Endodermal cell (in vitro differentiated cells): ENCODE measurements around the gene GALNT1. TPM values are rescaled to one million over a fixed set of nuclear protein-coding genes. Genes with fewer than 3 reads are reported as not detected.

Experiments
- DNase-seq: peaks from one replicate; pipeline ENCODE4 v3.0.0-alpha.2; 2017
- H3K27ac ChIP-seq: 2 replicates; pipeline ENCODE4 v1.5.1; 2013; ENCODE audit warnings: mild to moderate bottlenecking, low read depth, low read length, moderate library complexity
- H3K27me3 ChIP-seq: 2 replicates; pipeline ENCODE4 v1.6.1; 2013; ENCODE audit warnings: mild to moderate bottlenecking, low read length, moderate library complexity; ENCODE audit not compliant: insufficient read depth, control insufficient read depth, poor library complexity, severe bottlenecking
- H3K36me3 ChIP-seq: 2 replicates; pipeline ENCODE4 v1.7.0; 2013; ENCODE audit warnings: mild to moderate bottlenecking, low read length, moderate library complexity; ENCODE audit not compliant: control insufficient read depth, insufficient read depth
- H3K4me1 ChIP-seq: one replicate; pipeline ENCODE4 v1.7.0; 2013; ENCODE audit warnings: low read length; ENCODE audit not compliant: control insufficient read depth, insufficient read depth
- H3K4me3 ChIP-seq: 2 replicates; pipeline ENCODE4 v1.5.1; 2013; ENCODE audit warnings: mild to moderate bottlenecking, low read length, moderate library complexity
- H3K9ac ChIP-seq: 2 replicates; pipeline ENCODE4 v1.6.1; 2013; ENCODE audit warnings: mild to moderate bottlenecking, low read length, moderate library complexity; ENCODE audit not compliant: poor library complexity, severe bottlenecking; ENCODE audit errors: extremely low read depth
- H3K9me3 ChIP-seq: 2 replicates; pipeline ENCODE4 v1.6.1; 2013; ENCODE audit warnings: mild to moderate bottlenecking, low read length, moderate library complexity; ENCODE audit not compliant: control insufficient read depth
- H3K27ac Mint-ChIP-seq: 2 replicates; pipeline ENCODE4 v1.8.0; 2020; ENCODE audit warnings: mixed read lengths
- H3K27me3 Mint-ChIP-seq: 2 replicates; pipeline ENCODE4 v1.8.0; 2021; ENCODE audit warnings: mild to moderate bottlenecking, mixed read lengths; ENCODE audit not compliant: insufficient read depth
- H3K36me3 Mint-ChIP-seq: 2 replicates; pipeline ENCODE4 v1.8.0; 2020; ENCODE audit warnings: low read depth, mixed read lengths
- H3K4me1 Mint-ChIP-seq: 2 replicates; pipeline ENCODE4 v1.8.0; 2020; ENCODE audit warnings: mixed read lengths
- H3K4me3 Mint-ChIP-seq: 2 replicates; pipeline ENCODE4 v1.8.0; 2020; ENCODE audit warnings: mild to moderate bottlenecking, moderate library complexity, mixed read lengths
- H3K9me3 Mint-ChIP-seq: 2 replicates; pipeline ENCODE4 v1.8.0; 2020; ENCODE audit warnings: mild to moderate bottlenecking, mixed read lengths
- WGBS, 2 experiments: methylation state at CpG; one replicate each; pipeline versions ENCODE4 v1.1.5 to v1.1.7; 2013; ENCODE audit warnings: missing lambda C conversion rate in 2 of 2, mixed read lengths in 1 of 2; ENCODE audit not compliant: insufficient coverage in 1 of 2, insufficient read length in 1 of 2; 5-methylcytosine and 5-hydroxymethylcytosine counted together
- total RNA-seq, 2 donors: library from RNA; stranded (reverse); fragmentation: NEBNext Ultra II Directional in 1 of 2; extraction: Animal tissue kit (Norgen Biotek cat#: 25700) in 1 of 2; gene quantifications; 2 replicates in 1 of 2; 3 replicates in 1 of 2; pipeline ENCODE4 v1.2.1, GENCODE V29; 2021
- TF ChIP-seq, protein P1 (sequence below): fragments of 200-600 bp; sonication (generic); conservative IDR thresholded peaks from 2 replicates; pipeline ENCODE4 v1.5.0; 2021; ENCODE audit warnings: antibody characterized with exemption, mild to moderate bottlenecking

GALNT1 gene
- total RNA-seq, 2 donors from 2014 or later, result 82.5 to 102 TPM

GRCh38 chr18:35616074-35616473, 34.5 kb downstream of the GALNT1 start:
- H3K36me3 Mint-ChIP-seq, result peaks cover 3% of the 10 kb centered on the region
- H3K27ac ChIP-seq, result no peak overlapping the region

GRCh38 chr18:35616664-35617423, 35.3 kb downstream of the GALNT1 start:
- Mint-ChIP-seq H3K4me1 (peaks cover 7% of the 10 kb centered on the region), H3K36me3 (peaks cover 5% of the 10 kb centered on the region)

More at GRCh38 chr18:35616074-35616473, 34.5 kb downstream of the GALNT1 start:
- Histone ChIP-seq H3K4me3 (no peak overlapping the region), H3K9me3 (no peaks in the 10 kb centered on the region), H3K4me1 (peaks cover 4% of the 10 kb centered on the region), H3K9ac (no peak overlapping the region), H3K36me3 (no peaks in the 10 kb centered on the region), H3K27me3 (no peaks in the 10 kb centered on the region)
- H3K4me3 Mint-ChIP-seq, result no peak overlapping the region
- TF ChIP-seq, protein P1, sequence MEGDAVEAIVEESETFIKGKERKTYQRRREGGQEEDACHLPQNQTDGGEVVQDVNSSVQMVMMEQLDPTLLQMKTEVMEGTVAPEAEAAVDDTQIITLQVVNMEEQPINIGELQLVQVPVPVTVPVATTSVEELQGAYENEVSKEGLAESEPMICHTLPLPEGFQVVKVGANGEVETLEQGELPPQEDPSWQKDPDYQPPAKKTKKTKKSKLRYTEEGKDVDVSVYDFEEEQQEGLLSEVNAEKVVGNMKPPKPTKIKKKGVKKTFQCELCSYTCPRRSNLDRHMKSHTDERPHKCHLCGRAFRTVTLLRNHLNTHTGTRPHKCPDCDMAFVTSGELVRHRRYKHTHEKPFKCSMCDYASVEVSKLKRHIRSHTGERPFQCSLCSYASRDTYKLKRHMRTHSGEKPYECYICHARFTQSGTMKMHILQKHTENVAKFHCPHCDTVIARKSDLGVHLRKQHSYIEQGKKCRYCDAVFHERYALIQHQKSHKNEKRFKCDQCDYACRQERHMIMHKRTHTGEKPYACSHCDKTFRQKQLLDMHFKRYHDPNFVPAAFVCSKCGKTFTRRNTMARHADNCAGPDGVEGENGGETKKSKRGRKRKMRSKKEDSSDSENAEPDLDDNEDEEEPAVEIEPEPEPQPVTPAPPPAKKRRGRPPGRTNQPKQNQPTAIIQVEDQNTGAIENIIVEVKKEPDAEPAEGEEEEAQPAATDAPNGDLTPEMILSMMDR, result no peak
- DNase-seq, result no peak
- no peaks in the 10 kb centered on the region for H3K27me3 Mint-ChIP-seq
- H3K4me1 Mint-ChIP-seq, result peaks cover 9% of the 10 kb centered on the region
- no peak overlapping the region for H3K27ac Mint-ChIP-seq
- no peaks in the 10 kb centered on the region for H3K9me3 Mint-ChIP-seq
- 90% methylated on average over 2 of the region's 2 CpGs; no CpG with 5 or more reads in 1 of the 2 experiments for WGBS, 2 experiments

GRCh38 chr18:35617865-35618264, 36.3 kb downstream of the GALNT1 start:
- Mint-ChIP-seq H3K27me3 (no peaks in the 10 kb centered on the region), H3K36me3 (peaks cover 5% of the 10 kb centered on the region), H3K9me3 (no peaks in the 10 kb centered on the region), H3K4me1 (peaks cover 7% of the 10 kb centered on the region), H3K27ac (no peak overlapping the region), H3K4me3 (no peak overlapping the region)
- Histone ChIP-seq H3K4me1 (no peaks in the 10 kb centered on the region), H3K36me3 (no peaks in the 10 kb centered on the region), H3K27ac (no peak overlapping the region), H3K4me3 (no peak overlapping the region), H3K27me3 (no peaks in the 10 kb centered on the region), H3K9ac (no peak overlapping the region), H3K9me3 (no peaks in the 10 kb centered on the region)
- TF ChIP-seq, protein P1, result no peak
- WGBS, 2 experiments, result 94 to 100% methylated on average over 1 of the region's 1 CpG
- no peak for DNase-seq

More at GRCh38 chr18:35616664-35617423, 35.3 kb downstream of the GALNT1 start:
- WGBS, 2 experiments, result 80 to 85% methylated on average over 3 to 6 of the region's 6 CpGs
- no peaks in the 10 kb centered on the region for H3K4me1 ChIP-seq
- Mint-ChIP-seq H3K4me3 (no peak overlapping the region), H3K27me3 (no peaks in the 10 kb centered on the region), H3K9me3 (no peaks in the 10 kb centered on the region), H3K27ac (no peak overlapping the region)
- peak overlapping the region; percentile 52 for H3K27ac ChIP-seq
- TF ChIP-seq, protein P1, result no peak
- H3K27me3 ChIP-seq, result no peaks in the 10 kb centered on the region
- H3K9me3 ChIP-seq, result no peaks in the 10 kb centered on the region
- H3K36me3 ChIP-seq, result no peaks in the 10 kb centered on the region
- no peak overlapping the region for H3K4me3 ChIP-seq
- H3K9ac ChIP-seq, result no peak overlapping the region
- peak; percentile 59 for DNase-seq
